CD4-positive, alpha-beta T cell treated with Interleukin-4 for 4 hours (primary cell): ENCODE measurements around the gene MAPK8IP3.
A peak's percentile ranks its signal among the peaks of the same experiment; 100 is the strongest.
"Not testable (repeated sequence)": the region's sequence is repeated elsewhere in the genome, so short reads cannot be mapped to it uniquely, and the experiment has no call there.

Experiments used
- DNase-seq: peaks from one replicate; pipeline ENCODE4 v3.0.0-alpha.2; 2020

Gene MAPK8IP3

GRCh38 chr16:1713933-1714332 lies 7.9 kb downstream of the MAPK8IP3 start:
- DNase-seq = no peak

- DNase-seq = no peak
Measured at GRCh38 chr16:1715220-1715619, 9.2 kb downstream of the MAPK8IP3 start.

- not testable (repeated sequence) for DNase-seq
Measured at GRCh38 chr16:1718236-1718635, 12.2 kb downstream of the MAPK8IP3 start.

- peak; percentile 8 for DNase-seq
Measured at GRCh38 chr16:1719559-1720229, 13.7 kb downstream of the MAPK8IP3 start.

- no peak for DNase-seq
Measured at GRCh38 chr16:1721372-1721771, 15.4 kb downstream of the MAPK8IP3 start.

GRCh38 chr16:1723450-1724147 lies 17.6 kb downstream of the MAPK8IP3 start:
- peak; percentile 24 for DNase-seq

GRCh38 chr16:1724491-1724890 lies 18.5 kb downstream of the MAPK8IP3 start:
- no peak for DNase-seq

GRCh38 chr16:1726661-1727502 lies 20.9 kb downstream of the MAPK8IP3 start:
- no peak for DNase-seq

GRCh38 chr16:1727651-1728624 lies 21.9 kb downstream of the MAPK8IP3 start:
- no peak for DNase-seq

- DNase-seq = no peak
Measured at GRCh38 chr16:1729026-1729425, 23.0 kb downstream of the MAPK8IP3 start.

- DNase-seq = no peak
Measured at GRCh38 chr16:1729445-1729844, 23.4 kb downstream of the MAPK8IP3 start.

- DNase-seq = no peak
Measured at GRCh38 chr16:1731073-1731472, 25.1 kb downstream of the MAPK8IP3 start.

- no peak for DNase-seq
Measured at GRCh38 chr16:1731603-1732002, 25.6 kb downstream of the MAPK8IP3 start.

GRCh38 chr16:1732071-1732470 lies 26.1 kb downstream of the MAPK8IP3 start:
- no peak for DNase-seq

- DNase-seq = not testable (repeated sequence)
Measured at GRCh38 chr16:1732551-1732987, 26.6 kb downstream of the MAPK8IP3 start.

- no peak for DNase-seq
Measured at GRCh38 chr16:1734123-1734522, 28.1 kb downstream of the MAPK8IP3 start.

GRCh38 chr16:1734816-1735215 lies 28.8 kb downstream of the MAPK8IP3 start:
- no peak for DNase-seq

- DNase-seq = no peak
Measured at GRCh38 chr16:1740234-1740633, 34.2 kb downstream of the MAPK8IP3 start.

GRCh38 chr16:1740781-1741490 lies 34.9 kb downstream of the MAPK8IP3 start:
- no peak for DNase-seq

GRCh38 chr16:1741553-1742165 lies 35.7 kb downstream of the MAPK8IP3 start:
- no peak for DNase-seq
